Measurements from ENCODE around the gene PCMT1. TPM values are rescaled to one million over a fixed set of nuclear protein-coding genes. Genes with fewer than 3 reads are reported as not detected.

PCMT1 gene
- total and polyA plus RNA-seq, 9 of the 15 experiments (the other 6 are each of a cell fraction or from before 2014, with no cell fraction given), result 217 to 541 (median 327) TPM

GRCh38 chr6:149727793-149728498, 21.6 kb upstream of the PCMT1 start (continued):
- TF ChIP-seq ZHX1 (conservative IDR thresholded peaks at IDR 0.05; ENCODE audit: low read length) (no peak), ZNF316 (IDR thresholded peaks at IDR 0.05) (peak; percentile 64), ZNF77 (CRISPR knock-in tag; IDR thresholded peaks at IDR 0.05) (0 out of 2 replicates have a peak, but pooled peaks have one; percentile 31), C11orf30 (IDR thresholded peaks at IDR 0.05; ENCODE audit: low read depth) (peak; percentile 54; the same call in 1 of the 2 replicates), FOXA3 (CRISPR knock-in tag; conservative IDR thresholded peaks at IDR 0.05 in 1 of 2, IDR thresholded peaks at IDR 0.05 in 1 of 2) (peak; percentile 2 to 5; a peak in 2 of 4 replicates), ZNF217 (CRISPR knock-in tag; IDR thresholded peaks at IDR 0.05) (no peak), DIDO1 (tag; IDR thresholded peaks at IDR 0.05; ENCODE audit: low read depth) (no peak)
